AG04449 (cell line): Measurements from ENCODE around the gene VEGFB.

Experiments
- CTCF ChIA-PET: fragments of 350-600 bp; formaldehyde crosslinking; extraction: SDS; loops from one replicate; lab custom pipeline; 2021; ENCODE audit warnings: antibody characterized with exemption; lab: Yijun Ruan, JAX
- POLR2A ChIA-PET: fragments of 400-600, 350-600 bp; formaldehyde crosslinking; extraction: SDS; loops from one replicate; lab custom pipeline; 2020; ENCODE audit warnings: antibody characterized with exemption, inconsistent platforms; lab: Yijun Ruan, JAX
- DNase-seq: peaks from one replicate; pipeline ENCODE4 v3.0.0-alpha.2; 2010; ENCODE audit warnings: low read depth, low spot score
- H3K4me3 ChIP-seq: 2 replicates; pipeline ENCODE4 v1.5.1; 2011; ENCODE audit warnings: low read depth, mild to moderate bottlenecking, control low read depth, low read length
- CTCF ChIP-seq: IDR thresholded peaks from one replicate; pipeline ENCODE4 v1.5.1; 2011; ENCODE audit warnings: mild to moderate bottlenecking, moderate library complexity, low read length, control low read depth, inconsistent platforms; ENCODE audit not compliant: insufficient read depth; ENCODE audit errors: missing control alignments

Gene VEGFB

GRCh38 chr11:64255135-64256128, 21.0 kb downstream of the VEGFB start:
- no peak for DNase-seq
- H3K4me3 ChIP-seq: no peak overlapping the region
- ChIA-PET CTCF (interaction anchor here (1.3 to 2.2 kb wide), 3 partner anchors 8 to 49 kb away, joined by 3 to 8 read pairs (median 7); partner anchors contain the start of gene PPP1R14B), POLR2A (no interaction called here)
- no peak for TF ChIP-seq CTCF

GRCh38 chr11:64256300-64256699, 21.9 kb downstream of the VEGFB start:
- CTCF ChIA-PET: interaction anchor here (1.0 to 2.2 kb wide), 4 partner anchors 9 to 48 kb away, joined by 3 to 8 read pairs (median 5); partner anchors contain the start of gene PPP1R14B

GRCh38 chr11:64258356-64258755, 24.0 kb downstream of the VEGFB start:
- DNase-seq: no peak
- CTCF ChIA-PET: interaction anchor here (0.8 to 15.2 kb wide), 4 partner anchors 10 to 54 kb away, joined by 3 to 224 read pairs (median 9); partner anchors contain the start of genes PLCB3 and PPP1R14B
- POLR2A ChIA-PET: interaction anchor here (1.0 to 2.6 kb wide), 2 partner anchors 10 to 13 kb away, joined by 5 to 12 read pairs; no protein-coding TSS in a partner anchor
- TF ChIP-seq CTCF: no peak
- H3K4me3 ChIP-seq: no peak overlapping the region

More at GRCh38 chr11:64256300-64256699, 21.9 kb downstream of the VEGFB start:
- TF ChIP-seq CTCF: no peak
- no peak for DNase-seq
- POLR2A ChIA-PET: no interaction called here
- no peak overlapping the region for H3K4me3 ChIP-seq

DNA sequence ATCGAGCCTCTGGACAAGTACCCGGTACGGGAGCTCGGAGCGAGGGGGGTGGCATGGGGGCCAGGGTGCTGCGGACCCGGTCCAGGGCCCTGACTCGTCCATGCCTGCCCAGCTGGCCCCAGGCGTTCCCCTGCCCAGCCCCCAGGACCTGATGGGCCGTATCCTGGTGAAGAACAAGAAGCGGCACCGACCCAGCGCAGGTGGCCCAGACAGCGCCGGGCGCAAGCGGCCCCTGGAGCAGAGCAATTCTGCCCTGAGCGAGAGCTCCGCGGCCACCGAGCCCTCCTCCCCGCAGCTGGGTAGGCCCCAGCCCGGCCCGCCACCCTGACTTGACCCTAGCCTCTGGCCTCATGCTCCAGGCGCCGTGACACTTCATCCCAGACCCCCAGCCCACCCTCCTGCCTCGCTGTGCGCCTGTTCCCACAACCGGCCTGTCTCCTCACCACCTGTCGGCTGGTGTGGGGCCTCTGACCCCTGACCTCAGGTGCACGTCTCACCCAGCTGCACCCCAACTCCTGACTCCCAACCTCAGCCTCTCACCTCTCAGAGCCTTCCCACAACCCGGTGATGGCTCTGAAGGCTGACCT, 24.7 kb downstream of the VEGFB start:
- CTCF ChIA-PET: interaction anchor here (0.8 to 15.2 kb wide), 4 partner anchors 9 to 55 kb away, joined by 3 to 224 read pairs (median 9); partner anchors contain the start of genes PLCB3 and PPP1R14B
- TF ChIP-seq CTCF: no peak
- no peak overlapping the region for H3K4me3 ChIP-seq
- no peak for DNase-seq
- POLR2A ChIA-PET: interaction anchor here (1.0 to 2.6 kb wide), 2 partner anchors 9 to 12 kb away, joined by 5 to 12 read pairs; no protein-coding TSS in a partner anchor

- CTCF ChIA-PET: interaction anchor here (2.3 to 15.2 kb wide), 2 partner anchors 11 to 43 kb away, joined by 12 to 224 read pairs; partner anchors contain the start of genes PLCB3 and PPP1R14B
- POLR2A ChIA-PET: interaction anchor here (2.6 kb wide), 1 partner anchor 8 kb away, joined by 12 read pairs; no protein-coding TSS in a partner anchor
- no peak for TF ChIP-seq CTCF
- no peak overlapping the region for H3K4me3 ChIP-seq
- DNase-seq: no peak
Observed at GRCh38 chr11:64259533-64260067, 25.2 kb downstream of the VEGFB start.
